SU-DHL-6 (cell line): ENCODE measurements around the gene C1orf198.

Experiments
- CTCF ChIP-seq: fragments of 200-600 bp; sonication (generic); IDR thresholded peaks from one replicate; pipeline ENCODE4 v1.5.1; 2017; ENCODE audit warnings: antibody characterized with exemption, mild to moderate bottlenecking, low read length, moderate library complexity; ENCODE audit not compliant: insufficient read depth, poor library complexity, severe bottlenecking
- EZH2phosphoT487 ChIP-seq: fragments of 200-600 bp; sonication (generic), shearing (Covaris generic); conservative IDR thresholded peaks from 2 replicates; pipeline ENCODE4 v1.6.1; 2018; ENCODE audit warnings: mild to moderate bottlenecking, antibody characterized with exemption, low read length, moderate library complexity, mixed read lengths

- TF ChIP-seq CTCF (no peak), EZH2phosphoT487 (no peak)
These were observed 42.0 kb downstream of the C1orf198 start for GRCh38 chr1:230826166-230826875.
